Mucosa of descending colon (tissue), 3 donors: ENCODE measurements around the gene SCAMP3. TPM values are rescaled to one million over a fixed set of nuclear protein-coding genes. Genes with fewer than 3 reads are reported as not detected.
"Not testable (repeated sequence)": the region's sequence is repeated elsewhere in the genome, so short reads cannot be mapped to it uniquely, and the experiment has no call there.

Experiments
- ATAC-seq: fragments of 200-7000 bp; cut with Tn5 transposase; one replicate; pipeline ENCODE4 v1.9.1; 2020; ENCODE audit warnings: mild to moderate bottlenecking, moderate library complexity
- DNase-seq, 3 donors: peaks; one replicate each; pipeline ENCODE4 v3.0.0-alpha.2; 2020
- H3K36me3 ChIP-seq: fragments of 200-600 bp; one replicate; pipeline ENCODE4 v1.8.0; 2021; ENCODE audit warnings: low read depth, mild to moderate bottlenecking
- H3K4me1 ChIP-seq: fragments of 200-600 bp; one replicate; pipeline ENCODE4 v1.8.0; 2021; ENCODE audit warnings: low read depth, mild to moderate bottlenecking
- H3K4me3 ChIP-seq: fragments of 200-600 bp; one replicate; pipeline ENCODE4 v1.8.0; 2021; ENCODE audit warnings: mild to moderate bottlenecking
- H3K9me3 ChIP-seq: fragments of 200-600 bp; one replicate; pipeline ENCODE4 v1.8.0; 2021; ENCODE audit warnings: mild to moderate bottlenecking
- CTCF ChIP-seq: fragments of 200-600 bp; IDR thresholded peaks from one replicate; pipeline ENCODE4 v1.8.0; 2022; ENCODE audit warnings: antibody characterized with exemption, mild to moderate bottlenecking
- intact Hi-C, 2 donors: fragments of 100-400 bp; cut with DNase I in 1 of 2; cut with micrococcal nuclease in 1 of 2; formaldehyde crosslinking; loops; one replicate each; pipeline versions ENCODE4 v1.11.0 to v1.11.1; 2022; cut with DNase I, micrococcal nuclease
- total RNA-seq, 3 donors: library from RNA; stranded (reverse); fragmentation: NEBNext Ultra II Directional in 2 of 3; extraction: Animal tissue kit (Norgen Biotek cat#: 25700) in 2 of 3; gene quantifications; one replicate each; pipeline versions ENCODE4 v1.2.1 to v1.2.4, GENCODE V29; 2021 to 2023
- donor health status: DM: no; HTN: no; CAD: no; lungs with moderate emphysema.
- donor health status: DM: no; HTN: no; CAD: no.
- donor health status: DM: no; HTN: yes; CAD: no.

Gene SCAMP3
- total RNA-seq, 3 donors from 2014 or later: 43.6 to 53.4 (median 46.8) TPM

DNA sequence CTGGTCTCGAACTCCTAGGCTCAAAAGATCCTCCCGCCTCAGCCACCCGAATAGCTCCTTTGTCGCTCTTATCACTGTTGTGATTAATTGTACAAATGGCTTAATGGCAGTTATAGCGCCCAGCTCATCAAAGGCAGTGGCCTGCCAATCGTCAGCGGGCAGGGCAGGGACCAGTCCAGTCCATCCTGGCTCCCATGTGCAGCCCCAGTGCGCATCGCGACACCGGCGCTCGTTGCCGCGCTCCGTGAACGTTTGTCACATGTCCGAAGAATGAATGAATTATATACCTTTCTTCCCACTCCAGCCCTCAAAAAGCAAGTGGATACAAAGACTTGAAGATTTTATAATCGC, 35.3 kb downstream of the SCAMP3 start:
- Histone ChIP-seq H3K9me3 (no peaks in the 10 kb centered on the region), H3K36me3 (peaks cover 6% of the 10 kb centered on the region), H3K4me3 (peak overlapping the region; percentile 42), H3K4me1 (peaks cover 16% of the 10 kb centered on the region)
- ATAC-seq: peak; percentile 61
- DNase-seq: peak; percentile 53 to 82 (median 76)
- intact Hi-C loops: loop anchor here in 1 of 2 donors (10.0 kb wide), 1 partner anchor 52 kb away; the partner anchor contains the start of genes KRTCAP2 and TRIM46
- no peak for TF ChIP-seq CTCF

DNA sequence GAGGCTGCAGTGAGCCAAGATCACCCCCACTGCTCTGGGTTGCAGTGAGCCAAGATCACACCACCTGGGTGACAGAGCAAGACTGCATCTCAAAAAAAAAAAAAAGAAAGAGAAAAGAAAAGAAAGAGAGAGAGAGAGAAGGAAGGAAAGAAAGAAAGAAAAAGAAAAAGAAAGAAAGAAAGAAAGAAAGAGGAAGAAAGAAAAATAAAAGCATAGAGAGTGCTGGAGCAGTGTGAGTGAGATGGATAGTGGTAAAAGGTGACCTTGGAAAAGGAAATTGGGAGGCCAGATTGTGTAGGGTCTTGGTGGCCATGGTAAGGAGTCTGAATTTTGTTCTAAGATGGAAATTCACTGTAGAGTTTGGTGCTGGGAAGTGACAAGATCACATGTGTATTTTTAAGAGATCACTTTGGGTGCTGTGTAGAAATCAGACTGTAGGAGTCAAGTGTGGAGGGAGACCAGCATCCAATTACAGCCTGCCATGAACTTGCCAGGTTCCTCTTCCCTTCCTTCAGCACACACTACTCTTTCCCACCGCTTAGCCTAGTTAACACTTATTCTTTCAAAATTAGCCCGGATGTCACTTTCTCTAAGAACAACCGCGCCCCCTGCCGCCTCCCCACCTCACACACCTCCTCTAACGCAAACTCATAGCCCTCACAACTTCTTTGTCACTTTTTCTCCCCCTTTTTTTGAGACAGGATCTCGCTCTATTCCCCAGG, 35.8 kb downstream of the SCAMP3 start:
- peak; percentile 34 for TF ChIP-seq CTCF
- DNase-seq (peak; percentile 87 to 91 (median 89)), ATAC-seq (peak; percentile 64)
- Histone ChIP-seq H3K4me1 (peaks cover 17% of the 10 kb centered on the region), H3K9me3 (no peaks in the 10 kb centered on the region), H3K4me3 (no peak overlapping the region), H3K36me3 (peaks cover 6% of the 10 kb centered on the region)
- intact Hi-C loops: loop anchor here in 1 of 2 donors (10.0 kb wide), 1 partner anchor 52 kb away; the partner anchor contains the start of genes KRTCAP2 and TRIM46

- H3K4me1 ChIP-seq: peaks cover 21% of the 10 kb centered on the region
- ATAC-seq, H3K4me3 ChIP-seq, DNase-seq, H3K36me3 ChIP-seq, H3K9me3 ChIP-seq: not testable (repeated sequence)
- intact Hi-C loops: loop anchor here in 1 of 2 donors (10.0 kb wide), 1 partner anchor 51 kb away; the partner anchor contains the start of genes KRTCAP2 and TRIM46
Observed at GRCh38 chr1:155225404-155225759, 36.8 kb downstream of the SCAMP3 start.

GRCh38 chr1:155223047-155223446, 39.1 kb downstream of the SCAMP3 start:
- no peak for TF ChIP-seq CTCF
- no peak overlapping the region for H3K4me3 ChIP-seq
- DNase-seq (no peak), ATAC-seq (no peak)
- H3K4me1 ChIP-seq: peaks cover 32% of the 10 kb centered on the region
- H3K36me3 ChIP-seq: peaks cover 6% of the 10 kb centered on the region
- intact Hi-C loops: loop anchor here in 1 of 2 donors (10.0 kb wide), 1 partner anchor 48 kb away; the partner anchor contains the start of genes KRTCAP2 and TRIM46
- H3K9me3 ChIP-seq: no peaks in the 10 kb centered on the region

- not testable (repeated sequence) for H3K4me3 ChIP-seq, H3K9me3 ChIP-seq, H3K36me3 ChIP-seq
- peaks cover 17% of the 10 kb centered on the region for H3K4me1 ChIP-seq
- DNase-seq (peak; percentile 64 to 78 (median 73)), ATAC-seq (peak; percentile 88)
- intact Hi-C loops: loop anchor here in 1 of 2 donors (10.0 kb wide), 1 partner anchor 46 kb away; the partner anchor contains the start of genes KRTCAP2 and TRIM46
Observed at GRCh38 chr1:155220211-155220965, 41.8 kb downstream of the SCAMP3 start.

DNA sequence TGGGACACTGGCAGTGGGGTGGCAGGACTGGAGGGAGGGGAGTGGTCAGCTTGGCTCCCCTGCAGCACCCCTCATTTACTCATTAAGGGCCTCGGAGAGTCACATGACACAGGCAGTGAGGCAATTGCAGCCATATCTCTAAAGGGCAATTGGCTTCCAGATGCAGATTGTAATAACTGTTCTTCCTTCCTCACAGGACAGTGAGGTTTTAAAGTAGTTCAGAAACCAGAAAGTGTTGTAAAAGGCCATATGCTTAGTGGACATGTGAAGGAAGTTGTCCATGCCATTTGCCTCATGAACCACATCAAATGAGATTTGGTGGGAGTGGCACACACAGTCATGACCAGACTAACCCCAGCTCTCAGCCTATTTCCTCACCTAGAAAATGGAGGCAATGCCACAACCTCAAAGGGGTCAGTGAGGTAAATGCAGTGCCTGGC, 42.5 kb downstream of the SCAMP3 start:
- H3K9me3 ChIP-seq: no peaks in the 10 kb centered on the region
- H3K4me1 ChIP-seq: peaks cover 17% of the 10 kb centered on the region
- no peak overlapping the region for H3K4me3 ChIP-seq
- DNase-seq (peak in 1 of 3 donors; percentile 61), ATAC-seq (peak; percentile 73)
- intact Hi-C loops: loop anchor here in 1 of 2 donors (10.0 kb wide), 1 partner anchor 45 kb away; the partner anchor contains the start of genes KRTCAP2 and TRIM46
- no peaks in the 10 kb centered on the region for H3K36me3 ChIP-seq
- TF ChIP-seq CTCF: no peak
